H9 (cell line): ENCODE results near the gene STOX2. TPM values are rescaled to one million over a fixed set of nuclear protein-coding genes. Genes with fewer than 3 reads are reported as not detected.

Experiments used
- DNase-seq: peaks from one replicate; pipeline ENCODE4 v3.0.0-alpha.2; 2017
- H2AFZ ChIP-seq: one replicate; pipeline ENCODE4 v1.6.1; 2013; ENCODE audit warnings: mild to moderate bottlenecking, low read length, control low read depth, moderate library complexity
- H2AK5ac ChIP-seq: 2 replicates; pipeline ENCODE4 v1.6.1; 2013; ENCODE audit warnings: low read length, control low read depth, mixed read lengths; ENCODE audit not compliant: insufficient read length
- H2BK120ac ChIP-seq: one replicate; pipeline ENCODE4 v1.6.1; 2013; ENCODE audit warnings: low read depth, mild to moderate bottlenecking, low read length, control low read depth, inconsistent platforms; ENCODE audit not compliant: poor library complexity, severe bottlenecking
- H2BK12ac ChIP-seq: 2 replicates; pipeline ENCODE4 v1.6.1; 2013; ENCODE audit warnings: low read length, control low read depth, mixed read lengths, low read depth; ENCODE audit not compliant: insufficient read length
- H2BK15ac ChIP-seq: 2 replicates; pipeline ENCODE4 v1.6.1; 2013; ENCODE audit warnings: low read depth, low read length, control low read depth
- H2BK20ac ChIP-seq: one replicate; pipeline ENCODE4 v1.6.1; 2013; ENCODE audit warnings: low read depth, mild to moderate bottlenecking, low read length, control low read depth, inconsistent platforms; ENCODE audit not compliant: poor library complexity, severe bottlenecking
- H2BK5ac ChIP-seq: 2 replicates; pipeline ENCODE4 v1.6.1; 2013; ENCODE audit warnings: low read length, control low read depth, mixed read lengths; ENCODE audit not compliant: insufficient read length
- H3K14ac ChIP-seq: 2 replicates; pipeline ENCODE4 v1.6.1; 2013; ENCODE audit warnings: low read length, control low read depth; ENCODE audit not compliant: insufficient read depth
- H3K18ac ChIP-seq: 2 replicates; pipeline ENCODE4 v1.6.1; 2013; ENCODE audit warnings: low read depth, mild to moderate bottlenecking, mixed read lengths, low read length, control low read depth; ENCODE audit not compliant: insufficient read length
- H3K23ac ChIP-seq: 2 replicates; pipeline ENCODE4 v1.6.1; 2013; ENCODE audit warnings: low read length, control low read depth, mixed read lengths, low read depth; ENCODE audit not compliant: insufficient read length
- H3K23me2 ChIP-seq: 2 replicates; pipeline ENCODE4 v1.6.1; 2013; ENCODE audit warnings: low read depth, mild to moderate bottlenecking, mixed read lengths, low read length, control low read depth; ENCODE audit not compliant: insufficient read length, poor library complexity, severe bottlenecking
- H3K27ac ChIP-seq: 2 replicates; pipeline ENCODE4 v1.5.1; 2013; ENCODE audit warnings: low read length, control low read depth, mixed read lengths, low read depth; ENCODE audit not compliant: insufficient read length
- H3K27me3 ChIP-seq: 2 replicates; pipeline ENCODE4 v1.6.1; 2013; ENCODE audit warnings: low read length, control low read depth, inconsistent platforms; ENCODE audit not compliant: insufficient read depth
- H3K4ac ChIP-seq: 2 replicates; pipeline ENCODE4 v1.6.1; 2013; ENCODE audit warnings: low read depth, mild to moderate bottlenecking, control low read depth, inconsistent platforms, low read length, moderate library complexity
- H3K4me1 ChIP-seq: 2 replicates; pipeline ENCODE4 v1.6.1; 2013; ENCODE audit warnings: low read length, control low read depth, inconsistent platforms; ENCODE audit not compliant: insufficient read depth
- H3K4me2 ChIP-seq: 2 replicates; pipeline ENCODE4 v1.6.1; 2013; ENCODE audit warnings: low read length, control low read depth, mixed read lengths; ENCODE audit not compliant: insufficient read length, insufficient read depth
- H3K56ac ChIP-seq: 2 replicates; pipeline ENCODE4 v1.6.1; 2013; ENCODE audit warnings: low read depth, mild to moderate bottlenecking, mixed read lengths, low read length, control low read depth; ENCODE audit not compliant: insufficient read length
- H3K79me1 ChIP-seq: 2 replicates; pipeline ENCODE4 v1.6.1; 2013; ENCODE audit warnings: low read depth, mild to moderate bottlenecking, moderate library complexity, low read length, control low read depth, inconsistent platforms; ENCODE audit not compliant: insufficient read depth, poor library complexity, severe bottlenecking
- H3K79me2 ChIP-seq: 2 replicates; pipeline ENCODE4 v1.6.1; 2013; ENCODE audit warnings: low read length, control low read depth, inconsistent platforms; ENCODE audit not compliant: insufficient read depth
- H3K9ac ChIP-seq: 2 replicates; pipeline ENCODE4 v1.6.1; 2013; ENCODE audit warnings: low read length, control low read depth, mixed read lengths; ENCODE audit not compliant: insufficient read length; ENCODE audit errors: extremely low read depth
- H3K9me3 ChIP-seq: one replicate; pipeline ENCODE4 v1.6.1; 2013; ENCODE audit warnings: low read depth, low read length, inconsistent platforms; ENCODE audit not compliant: control insufficient read depth
- H3T11ph ChIP-seq: one replicate; pipeline ENCODE4 v1.6.1; 2013; ENCODE audit warnings: mild to moderate bottlenecking, low read length, control low read depth, inconsistent platforms
- H4K20me1 ChIP-seq: one replicate; pipeline ENCODE4 v1.6.1; 2013; ENCODE audit not compliant: control insufficient read depth, insufficient read length, insufficient read depth
- H4K5ac ChIP-seq: 2 replicates; pipeline ENCODE4 v1.6.1; 2013; ENCODE audit warnings: low read depth, mild to moderate bottlenecking, mixed read lengths, low read length, control low read depth; ENCODE audit not compliant: insufficient read length
- H4K8ac ChIP-seq: replicated peaks from 2 replicates; pipeline ENCODE4 v1.6.1; 2013; ENCODE audit warnings: low read length, control low read depth, mixed read lengths, low read depth; ENCODE audit not compliant: insufficient read length
- H4K91ac ChIP-seq: 2 replicates; pipeline ENCODE4 v1.6.1; 2013; ENCODE audit warnings: low read depth, mild to moderate bottlenecking, moderate library complexity, mixed read lengths, low read length, control low read depth; ENCODE audit not compliant: insufficient read length
- H3K27ac Mint-ChIP-seq, 3 experiments: 2 replicates in 2 of 3; 3 replicates in 1 of 3; pipeline ENCODE4 v1.8.0; 2020 to 2021; ENCODE audit warnings: mixed read lengths in 3 of 3, mild to moderate bottlenecking in 1 of 3, moderate library complexity in 1 of 3
- H3K27me3 Mint-ChIP-seq: 2 replicates; pipeline ENCODE4 v1.8.0; 2021; ENCODE audit warnings: low read depth, mild to moderate bottlenecking, moderate library complexity, mixed read lengths
- H3K36me3 Mint-ChIP-seq, 3 experiments: 2 replicates in 2 of 3; 3 replicates in 1 of 3; pipeline ENCODE4 v1.8.0; 2020 to 2021; ENCODE audit warnings: low read depth in 3 of 3, mixed read lengths in 3 of 3; ENCODE audit not compliant: insufficient read depth in 1 of 3
- H3K4me1 Mint-ChIP-seq, 2 experiments: 2 replicates each; pipeline ENCODE4 v1.8.0; 2020; ENCODE audit warnings: mixed read lengths in 2 of 2
- H3K4me3 Mint-ChIP-seq, 2 experiments: 2 replicates in 1 of 2; 3 replicates in 1 of 2; pipeline ENCODE4 v1.8.0; 2020 to 2021; ENCODE audit warnings: mild to moderate bottlenecking in 2 of 2, mixed read lengths in 2 of 2, moderate library complexity in 1 of 2
- H3K9me3 Mint-ChIP-seq, 2 experiments: 2 replicates in 1 of 2; 3 replicates in 1 of 2; pipeline ENCODE4 v1.8.0; 2020; ENCODE audit warnings: mild to moderate bottlenecking in 2 of 2, mixed read lengths in 2 of 2, moderate library complexity in 1 of 2
- CTCF ChIP-seq: fragments of 200-600 bp; sonication (generic); conservative IDR thresholded peaks from 3 replicates; pipeline ENCODE4 v1.8.0; 2021; ENCODE audit warnings: antibody characterized with exemption, mild to moderate bottlenecking
- WGBS: extraction: QIAGEN DNeasy Blood & Tissue Kit; methylation state at CpG from one replicate; pipeline ENCODE4 v1.1.7; 2013; ENCODE audit warnings: missing lambda C conversion rate, low lambda C conversion rate, mixed read lengths; ENCODE audit not compliant: insufficient read length; ENCODE audit errors: extremely low coverage; 5-methylcytosine and 5-hydroxymethylcytosine counted together
- total RNA-seq: library from RNA; stranded (reverse); gene quantifications from 2 replicates; pipeline ENCODE4 v1.2.1, GENCODE V29; 2021

STOX2 gene
- total RNA-seq, 1 experiment from 2014 or later: 28.2 TPM

DNA sequence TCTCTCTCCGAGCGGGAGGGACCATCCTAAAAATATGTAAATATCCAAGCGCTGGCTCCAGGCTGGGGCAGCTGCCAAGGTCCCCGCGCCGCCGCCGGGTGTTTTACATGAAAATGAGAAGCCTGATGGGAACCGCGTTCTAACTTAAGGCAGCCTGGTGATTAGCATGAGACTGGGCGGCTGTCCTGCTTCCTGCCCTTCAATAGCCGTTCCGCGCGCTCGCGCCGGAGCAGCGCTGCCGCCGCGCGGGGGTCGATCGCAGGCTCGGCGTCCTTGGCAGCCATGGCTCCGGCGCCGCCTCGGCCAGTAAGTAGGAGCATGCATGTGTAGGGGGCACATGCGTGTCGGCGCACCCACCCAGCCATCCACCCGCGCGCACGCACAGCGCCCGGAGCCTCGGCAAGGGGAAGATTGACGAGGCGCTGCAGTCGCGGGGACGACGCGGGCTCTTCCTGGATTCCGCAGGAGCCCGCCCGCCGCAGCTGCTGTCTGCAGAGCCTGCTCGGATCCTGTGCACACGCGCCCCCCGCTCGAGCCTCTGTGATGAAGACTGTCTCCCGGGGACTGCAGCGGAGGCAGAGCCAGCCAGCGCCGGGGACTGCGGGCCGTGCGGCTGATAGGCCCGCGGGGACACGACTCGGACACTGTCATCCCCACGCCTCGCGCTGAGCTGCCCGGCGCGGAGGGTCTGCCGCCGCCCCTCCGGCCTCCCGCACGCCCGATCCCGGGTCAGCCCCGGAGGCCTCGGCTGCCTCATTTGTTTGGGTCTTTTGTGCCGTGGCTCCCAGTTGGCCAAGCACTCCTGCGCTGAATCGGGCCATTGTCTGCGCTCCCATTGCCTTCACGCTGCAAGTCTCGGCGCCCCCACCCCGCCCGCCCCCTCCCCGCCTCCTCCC, 734 bp downstream of the STOX2 start:
- no peaks in the 10 kb centered on the region for H3K79me1 ChIP-seq
- peak overlapping the region; percentile 35 for H3K9ac ChIP-seq
- Mint-ChIP-seq H3K4me1 (peaks cover 33 to 41% of the 10 kb centered on the region in 2 experiments), H3K27me3 (peaks cover 62% of the 10 kb centered on the region), H3K4me3 (peak overlapping the region; percentile 70 to 97), H3K27ac (peak overlapping the region in 1 of 3 experiments; percentile 87; a peak in 3 of 7 replicates), H3K36me3 (peaks cover 16 to 21% (median 19%) of the 10 kb centered on the region in 3 experiments), H3K9me3 (peaks cover 13 to 21% of the 10 kb centered on the region in 2 experiments)
- H2BK12ac ChIP-seq: no peak overlapping the region
- H3K18ac ChIP-seq: peak overlapping the region; percentile 23
- H3K4ac ChIP-seq: no peak overlapping the region
- H3T11ph ChIP-seq: no peak overlapping the region
- WGBS: no CpG with 5 or more reads among the region's 93 CpGs
- H3K4me1 ChIP-seq: peaks cover 3% of the 10 kb centered on the region
- H3K23me2 ChIP-seq: peaks cover 24% of the 10 kb centered on the region
- no peak overlapping the region for H2AFZ ChIP-seq
- H3K23ac ChIP-seq: no peak overlapping the region
- H3K9me3 ChIP-seq: peaks cover 8% of the 10 kb centered on the region
- peak overlapping the region; percentile 75 for H3K14ac ChIP-seq
- no peaks in the 10 kb centered on the region for H4K20me1 ChIP-seq
- no peak overlapping the region for H3K56ac ChIP-seq
- no peak overlapping the region for H3K27ac ChIP-seq
- no peak overlapping the region for H2AK5ac ChIP-seq
- no peak overlapping the region for H4K5ac ChIP-seq
- no peak overlapping the region for H2BK15ac ChIP-seq
- H4K8ac ChIP-seq: no peak overlapping the region
- no peak overlapping the region for H2BK20ac ChIP-seq
- H3K79me2 ChIP-seq: peaks cover 6% of the 10 kb centered on the region; the same call in 1 of the 2 replicates
- H2BK120ac ChIP-seq: no peak overlapping the region
- TF ChIP-seq CTCF: no peak
- H3K4me2 ChIP-seq: peak overlapping the region; percentile 83
- peak; percentile 95 for DNase-seq
- H3K27me3 ChIP-seq: no peaks in the 10 kb centered on the region; the same call in 1 of the 2 replicates
- no peak overlapping the region for H4K91ac ChIP-seq
- no peak overlapping the region for H2BK5ac ChIP-seq
